Coronary artery (tissue), 2 donors: ENCODE results near the gene NUAK1.

Experiments used
- DNase-seq: peaks from one replicate; pipeline ENCODE4 v3.0.0-alpha.2; 2017; ENCODE audit warnings: low spot score
- H3K27ac ChIP-seq, 2 donors: fragments of 200-600 bp; sonication (generic); one replicate each; pipeline ENCODE4 v1.5.1; 2016 to 2019
- H3K4me3 ChIP-seq: fragments of 200-600 bp; sonication (generic); 2 replicates; pipeline ENCODE4 v1.5.1; 2016; ENCODE audit warnings: mild to moderate bottlenecking, moderate library complexity
- CTCF ChIP-seq: fragments of 200-600 bp; sonication (generic); IDR thresholded peaks from one replicate; pipeline ENCODE4 v1.5.1; 2019; ENCODE audit warnings: antibody characterized with exemption

NUAK1 gene

GRCh38 chr12:106015646-106016045, 123.1 kb downstream of the NUAK1 start:
- TF ChIP-seq CTCF = no peak
- H3K27ac ChIP-seq = no peak overlapping the region
- no peak overlapping the region for H3K4me3 ChIP-seq
- DNase-seq = no peak

GRCh38 chr12:106013941-106014340, 124.8 kb downstream of the NUAK1 start:
- no peak overlapping the region for H3K4me3 ChIP-seq
- no peak for DNase-seq
- no peak for TF ChIP-seq CTCF
- no peak overlapping the region for H3K27ac ChIP-seq
